GM12878 (cell line): Measurements from ENCODE around the gene METTL16. TPM values are rescaled to one million over a fixed set of nuclear protein-coding genes. Genes with fewer than 3 reads are reported as not detected.

Experiments used
- ATAC-seq: fragments of 200-7000 bp; cut with Tn5 transposase; 3 replicates; pipeline ENCODE4 v1.9.1; 2020; ENCODE audit warnings: mild to moderate bottlenecking, moderate library complexity
- BruUV-seq: library from RNA; stranded (reverse); fragments of 400-500 nt; replicated peaks from 2 replicates; lab custom pipeline; 2021; lab: Mats Ljungman, UMichigan
- CTCF ChIA-PET: fragments of 300-600 bp; sonication (Branson Sonifier 250); formaldehyde crosslinking; extraction: SDS; loops from one replicate; lab custom pipeline; 2021; ENCODE audit warnings: inconsistent platforms; lab: Yijun Ruan, JAX
- POLR2A ChIA-PET: fragments of 350-600 bp; formaldehyde crosslinking; extraction: SDS; loops from one replicate; lab custom pipeline; 2021; ENCODE audit warnings: inconsistent platforms; lab: Charles Lee
- RAD21 ChIA-PET: fragments of 300-600 bp; sonication (Branson Sonifier 250); formaldehyde crosslinking; loops from one replicate; lab custom pipeline; 2023; ENCODE audit warnings: antibody characterized with exemption; ENCODE audit not compliant: unreplicated experiment; lab: Charles Lee
- SMC1A ChIA-PET: fragments of 300-600 bp; sonication (Branson Sonifier 250); formaldehyde crosslinking; loops from one replicate; lab custom pipeline; 2023; ENCODE audit not compliant: unreplicated experiment, uncharacterized antibody; lab: Charles Lee
- DNase-seq: peaks from one replicate; pipeline ENCODE4 v3.0.0-alpha.2; 2011; ENCODE audit warnings: low read depth, low spot score
- FAIRE-seq: peaks from 3 replicates; lab custom pipeline; 2011; peaks lifted over from hg19 to GRCh38; lab: Jason Lieb, UNC
- H2AFZ ChIP-seq: 2 replicates; pipeline ENCODE4 v1.6.0; 2011; ENCODE audit warnings: low read depth, low read length, control low read depth; ENCODE audit not compliant: control insufficient read depth
- H3K27ac ChIP-seq: 2 replicates; pipeline ENCODE4 v1.5.1; 2011; ENCODE audit warnings: control low read depth; ENCODE audit not compliant: control insufficient read depth, insufficient read depth
- H3K27me3 ChIP-seq, 2 experiments: replicated peaks in 1 of 2; 2 replicates each; pipeline versions ENCODE4 v1.6.0 to v1.6.1; 2011; ENCODE audit warnings: low read length in 1 of 2; ENCODE audit not compliant: control insufficient read depth in 2 of 2, insufficient read depth in 2 of 2
- H3K36me3 ChIP-seq, 2 experiments: 2 replicates each; pipeline ENCODE4 v1.5.1; 2011; ENCODE audit warnings: low read length in 1 of 2; ENCODE audit not compliant: control insufficient read depth in 2 of 2, insufficient read depth in 2 of 2
- H3K4me1 ChIP-seq: 2 replicates; pipeline ENCODE4 v1.6.1; 2011; ENCODE audit warnings: mild to moderate bottlenecking, low read length, moderate library complexity, mixed read lengths; ENCODE audit not compliant: control insufficient read depth, insufficient read depth
- H3K4me2 ChIP-seq: 2 replicates; pipeline ENCODE4 v1.6.0; 2011; ENCODE audit warnings: control low read depth; ENCODE audit not compliant: control insufficient read depth, insufficient read depth
- H3K4me3 ChIP-seq: fragments of 200-600 bp; sonication (generic); 2 replicates; pipeline ENCODE4 v1.5.1; 2016
- H3K79me2 ChIP-seq: 2 replicates; pipeline ENCODE4 v1.6.0; 2011; ENCODE audit warnings: low read length; ENCODE audit not compliant: control insufficient read depth, insufficient read depth
- H3K9ac ChIP-seq: 2 replicates; pipeline ENCODE4 v1.8.0; 2011; ENCODE audit warnings: low read length, control low read depth, mixed read lengths; ENCODE audit not compliant: control insufficient read depth, insufficient read depth
- H3K9me3 ChIP-seq: replicated peaks from 3 replicates; pipeline ENCODE4 v1.5.1; 2011; ENCODE audit warnings: mild to moderate bottlenecking, low read length; ENCODE audit not compliant: control insufficient read depth, insufficient read depth
- H4K20me1 ChIP-seq: 2 replicates; pipeline ENCODE4 v1.6.0; 2011; ENCODE audit not compliant: control insufficient read depth, insufficient read depth
- BACH1 ChIP-seq: fragments of 450-650 bp; IDR thresholded peaks from 2 replicates; pipeline ENCODE4 v1.6.1; 2017; ENCODE audit warnings: mild to moderate bottlenecking, borderline replicate concordance
- EGR1 ChIP-seq, 2 experiments: IDR thresholded peaks; 1 replicate in 1 of 2; 2 replicates in 1 of 2; pipeline ENCODE4 v1.6.1; 2011 to 2012; ENCODE audit warnings: low read depth in 2 of 2, low read length in 2 of 2, borderline replicate concordance in 1 of 2, mild to moderate bottlenecking in 1 of 2, moderate library complexity in 1 of 2
- JUNB ChIP-seq: IDR thresholded peaks from 2 replicates; pipeline ENCODE4 v1.6.1; 2016; ENCODE audit warnings: antibody characterized with exemption, mild to moderate bottlenecking
- MEF2B ChIP-seq: fragments of 450-650 bp; IDR thresholded peaks from 2 replicates; pipeline ENCODE4 v1.6.1; 2018; ENCODE audit warnings: mild to moderate bottlenecking, moderate library complexity; ENCODE audit not compliant: partially characterized antibody, poor library complexity, severe bottlenecking
- NR2C1 ChIP-seq: fragments of 450-650 bp; IDR thresholded peaks from 2 replicates; pipeline ENCODE4 v1.6.1; 2017; ENCODE audit warnings: antibody characterized with exemption, mild to moderate bottlenecking, moderate library complexity
- PAX5 ChIP-seq: IDR thresholded peaks from 2 replicates; pipeline ENCODE4 v1.6.1; 2011; ENCODE audit warnings: low read depth, low read length, borderline replicate concordance
- POU2F2 ChIP-seq: IDR thresholded peaks from 3 replicates; pipeline ENCODE4 v1.6.1; 2011; ENCODE audit warnings: low read depth, mild to moderate bottlenecking, low read length, borderline replicate concordance
- RBBP5 ChIP-seq: fragments of 200-600 bp; sonication (generic); conservative IDR thresholded peaks from 2 replicates; pipeline ENCODE4 v1.6.1; 2016
- WGBS: methylation state at CpG from one replicate; pipeline ENCODE4 v1.1.6; 2016; ENCODE audit warnings: low lambda C conversion rate; ENCODE audit not compliant: insufficient replicate concordance, insufficient coverage; ENCODE audit errors: missing lambda C conversion rate; 5-methylcytosine and 5-hydroxymethylcytosine counted together
- in situ Hi-C: fragments of 300-500 bp; cut with MboI; formaldehyde crosslinking; loops from 9 replicates; pipeline ENCODE4 v1.14.3; 2018; ENCODE audit warnings: mixed read lengths
- intact Hi-C: fragments of 100-400 bp; cut with micrococcal nuclease; formaldehyde crosslinking; loops from one replicate; pipeline ENCODE4 v1.14.2; 2022; ENCODE audit not compliant: unreplicated experiment
- polyA plus RNA-seq, 11 experiments: library from polyadenylated mRNA; depleted of rRNA in 4 of 11; unstranded in 6 of 11; stranded (reverse) in 5 of 11; fragments of >200 nt; fragmentation: Nextera tagmentation in 4 of 11; fragmentation: Illumina TruSeq in 1 of 11; extraction: Ambion mirVana in 4 of 11; extraction: Trizol in 1 of 11; gene quantifications; 1 replicate in 1 of 11; 2 replicates in 10 of 11; pipeline versions ENCODE4 v1.2.1 to v1.2.3, GENCODE V29; 2011 to 2016; ENCODE audit warnings: inconsistent platforms in 2 of 11, missing spikeins in 2 of 11, low read depth in 1 of 11
- total RNA-seq, 4 experiments: library from RNA; depleted of rRNA in 3 of 4; stranded (reverse); fragments of >200 nt in 3 of 4; fragmentation: Illumina TruSeq in 1 of 4; extraction: Trizol in 1 of 4; gene quantifications; 2 replicates each; pipeline versions ENCODE4 v1.2.1 to v1.2.3, GENCODE V29; 2013 to 2021
- TF ChIP-seq, protein P1 (sequence below): fragments of 450-650 bp; IDR thresholded peaks from 2 replicates; pipeline ENCODE4 v1.6.1; 2017; ENCODE audit warnings: mild to moderate bottlenecking, moderate library complexity
- TF ChIP-seq, protein P2 (sequence below): fragments of 450-650 bp; IDR thresholded peaks from 2 replicates; pipeline ENCODE4 v1.6.1; 2017; ENCODE audit warnings: mild to moderate bottlenecking, moderate library complexity
- TF ChIP-seq, protein P3 (sequence below): fragments of 450-650 bp; IDR thresholded peaks from 2 replicates; pipeline ENCODE4 v1.6.1; 2018; ENCODE audit warnings: borderline replicate concordance, mild to moderate bottlenecking; ENCODE audit not compliant: partially characterized antibody

Gene METTL16
- total and polyA plus RNA-seq, 10 of the 15 experiments (the other 5 are each of a cell fraction or from before 2014, with no cell fraction given), result 15.6 to 34.3 (median 23.7) TPM

DNA sequence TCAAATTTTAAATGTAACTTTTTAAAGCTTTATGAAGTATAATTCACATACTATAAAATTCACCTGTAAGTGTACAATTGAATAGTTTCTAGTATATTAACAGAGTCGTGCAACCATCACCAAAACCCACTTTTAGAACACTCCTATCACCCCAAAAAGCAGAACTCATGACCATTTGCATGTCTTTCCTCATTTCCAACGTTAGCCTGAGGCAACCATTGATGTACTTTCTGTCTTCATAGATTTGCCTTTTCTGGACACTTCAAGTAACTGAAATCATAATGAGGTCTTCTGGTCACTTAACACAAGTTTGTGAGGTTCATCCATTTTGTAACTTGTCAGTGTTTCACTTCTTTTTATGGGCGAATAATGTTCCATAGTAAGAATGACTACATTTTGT lies 33.2 kb downstream of the METTL16 start:
- no peak for ATAC-seq
- ChIA-PET RAD21 (no interaction called here), SMC1A (interaction anchor here (1.3 to 1.8 kb wide), 2 partner anchors 8 to 11 kb away, joined by 5 read pairs; no protein-coding TSS in a partner anchor), CTCF (no interaction called here), POLR2A (interaction anchor here (0.6 kb wide), 2 partner anchors 11 to 650 kb away, joined by 3 to 5 read pairs; no protein-coding TSS in a partner anchor)
- WGBS, result 27% methylated on average over 3 of the region's 3 CpGs
- no peak for DNase-seq
- intact Hi-C loops, result no loop called here
- no peak overlapping the region for H3K27ac ChIP-seq
- no peak overlapping the region for H3K4me3 ChIP-seq
- no peaks in the 10 kb centered on the region; the same call in 1 of the 2 replicates for H4K20me1 ChIP-seq
- FAIRE-seq, result no peak
- TF ChIP-seq NR2C1 (no peak), RBBP5 (no peak), BACH1 (no peak), POU2F2 (no peak), EGR1 (IDR thresholded peaks at IDR 0.05; ENCODE audit: borderline replicate concordance in 1 of 2, low read depth in 2 of 2, low read length in 2 of 2) (no peak), PAX5 (no peak), MEF2B (no peak), JUNB (no peak)
- TF ChIP-seq, protein P1, sequence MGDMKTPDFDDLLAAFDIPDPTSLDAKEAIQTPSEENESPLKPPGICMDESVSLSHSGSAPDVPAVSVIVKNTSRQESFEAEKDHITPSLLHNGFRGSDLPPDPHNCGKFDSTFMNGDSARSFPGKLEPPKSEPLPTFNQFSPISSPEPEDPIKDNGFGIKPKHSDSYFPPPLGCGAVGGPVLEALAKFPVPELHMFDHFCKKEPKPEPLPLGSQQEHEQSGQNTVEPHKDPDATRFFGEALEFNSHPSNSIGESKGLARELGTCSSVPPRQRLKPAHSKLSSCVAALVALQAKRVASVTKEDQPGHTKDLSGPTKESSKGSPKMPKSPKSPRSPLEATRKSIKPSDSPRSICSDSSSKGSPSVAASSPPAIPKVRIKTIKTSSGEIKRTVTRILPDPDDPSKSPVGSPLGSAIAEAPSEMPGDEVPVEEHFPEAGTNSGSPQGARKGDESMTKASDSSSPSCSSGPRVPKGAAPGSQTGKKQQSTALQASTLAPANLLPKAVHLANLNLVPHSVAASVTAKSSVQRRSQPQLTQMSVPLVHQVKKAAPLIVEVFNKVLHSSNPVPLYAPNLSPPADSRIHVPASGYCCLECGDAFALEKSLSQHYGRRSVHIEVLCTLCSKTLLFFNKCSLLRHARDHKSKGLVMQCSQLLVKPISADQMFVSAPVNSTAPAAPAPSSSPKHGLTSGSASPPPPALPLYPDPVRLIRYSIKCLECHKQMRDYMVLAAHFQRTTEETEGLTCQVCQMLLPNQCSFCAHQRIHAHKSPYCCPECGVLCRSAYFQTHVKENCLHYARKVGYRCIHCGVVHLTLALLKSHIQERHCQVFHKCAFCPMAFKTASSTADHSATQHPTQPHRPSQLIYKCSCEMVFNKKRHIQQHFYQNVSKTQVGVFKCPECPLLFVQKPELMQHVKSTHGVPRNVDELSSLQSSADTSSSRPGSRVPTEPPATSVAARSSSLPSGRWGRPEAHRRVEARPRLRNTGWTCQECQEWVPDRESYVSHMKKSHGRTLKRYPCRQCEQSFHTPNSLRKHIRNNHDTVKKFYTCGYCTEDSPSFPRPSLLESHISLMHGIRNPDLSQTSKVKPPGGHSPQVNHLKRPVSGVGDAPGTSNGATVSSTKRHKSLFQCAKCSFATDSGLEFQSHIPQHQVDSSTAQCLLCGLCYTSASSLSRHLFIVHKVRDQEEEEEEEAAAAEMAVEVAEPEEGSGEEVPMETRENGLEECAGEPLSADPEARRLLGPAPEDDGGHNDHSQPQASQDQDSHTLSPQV, result no peak
- TF ChIP-seq, protein P2, sequence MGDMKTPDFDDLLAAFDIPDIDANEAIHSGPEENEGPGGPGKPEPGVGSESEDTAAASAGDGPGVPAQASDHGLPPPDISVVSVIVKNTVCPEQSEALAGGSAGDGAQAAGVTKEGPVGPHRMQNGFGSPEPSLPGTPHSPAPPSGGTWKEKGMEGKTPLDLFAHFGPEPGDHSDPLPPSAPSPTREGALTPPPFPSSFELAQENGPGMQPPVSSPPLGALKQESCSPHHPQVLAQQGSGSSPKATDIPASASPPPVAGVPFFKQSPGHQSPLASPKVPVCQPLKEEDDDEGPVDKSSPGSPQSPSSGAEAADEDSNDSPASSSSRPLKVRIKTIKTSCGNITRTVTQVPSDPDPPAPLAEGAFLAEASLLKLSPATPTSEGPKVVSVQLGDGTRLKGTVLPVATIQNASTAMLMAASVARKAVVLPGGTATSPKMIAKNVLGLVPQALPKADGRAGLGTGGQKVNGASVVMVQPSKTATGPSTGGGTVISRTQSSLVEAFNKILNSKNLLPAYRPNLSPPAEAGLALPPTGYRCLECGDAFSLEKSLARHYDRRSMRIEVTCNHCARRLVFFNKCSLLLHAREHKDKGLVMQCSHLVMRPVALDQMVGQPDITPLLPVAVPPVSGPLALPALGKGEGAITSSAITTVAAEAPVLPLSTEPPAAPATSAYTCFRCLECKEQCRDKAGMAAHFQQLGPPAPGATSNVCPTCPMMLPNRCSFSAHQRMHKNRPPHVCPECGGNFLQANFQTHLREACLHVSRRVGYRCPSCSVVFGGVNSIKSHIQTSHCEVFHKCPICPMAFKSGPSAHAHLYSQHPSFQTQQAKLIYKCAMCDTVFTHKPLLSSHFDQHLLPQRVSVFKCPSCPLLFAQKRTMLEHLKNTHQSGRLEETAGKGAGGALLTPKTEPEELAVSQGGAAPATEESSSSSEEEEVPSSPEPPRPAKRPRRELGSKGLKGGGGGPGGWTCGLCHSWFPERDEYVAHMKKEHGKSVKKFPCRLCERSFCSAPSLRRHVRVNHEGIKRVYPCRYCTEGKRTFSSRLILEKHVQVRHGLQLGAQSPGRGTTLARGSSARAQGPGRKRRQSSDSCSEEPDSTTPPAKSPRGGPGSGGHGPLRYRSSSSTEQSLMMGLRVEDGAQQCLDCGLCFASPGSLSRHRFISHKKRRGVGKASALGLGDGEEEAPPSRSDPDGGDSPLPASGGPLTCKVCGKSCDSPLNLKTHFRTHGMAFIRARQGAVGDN, result no peak
- TF ChIP-seq, protein P3, sequence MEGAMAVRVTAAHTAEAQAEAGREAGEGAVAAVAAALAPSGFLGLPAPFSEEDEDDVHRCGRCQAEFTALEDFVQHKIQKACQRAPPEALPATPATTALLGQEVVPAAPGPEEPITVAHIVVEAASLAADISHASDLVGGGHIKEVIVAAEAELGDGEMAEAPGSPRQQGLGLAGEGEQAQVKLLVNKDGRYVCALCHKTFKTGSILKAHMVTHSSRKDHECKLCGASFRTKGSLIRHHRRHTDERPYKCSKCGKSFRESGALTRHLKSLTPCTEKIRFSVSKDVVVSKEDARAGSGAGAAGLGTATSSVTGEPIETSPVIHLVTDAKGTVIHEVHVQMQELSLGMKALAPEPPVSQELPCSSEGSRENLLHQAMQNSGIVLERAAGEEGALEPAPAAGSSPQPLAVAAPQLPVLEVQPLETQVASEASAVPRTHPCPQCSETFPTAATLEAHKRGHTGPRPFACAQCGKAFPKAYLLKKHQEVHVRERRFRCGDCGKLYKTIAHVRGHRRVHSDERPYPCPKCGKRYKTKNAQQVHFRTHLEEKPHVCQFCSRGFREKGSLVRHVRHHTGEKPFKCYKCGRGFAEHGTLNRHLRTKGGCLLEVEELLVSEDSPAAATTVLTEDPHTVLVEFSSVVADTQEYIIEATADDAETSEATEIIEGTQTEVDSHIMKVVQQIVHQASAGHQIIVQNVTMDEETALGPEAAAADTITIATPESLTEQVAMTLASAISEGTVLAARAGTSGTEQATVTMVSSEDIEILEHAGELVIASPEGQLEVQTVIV, result no peak
- no TSS peak for BruUV-seq
- no peaks in the 10 kb centered on the region for H3K4me1 ChIP-seq
- peaks cover 8 to 15% of the 10 kb centered on the region in 2 experiments; a peak in 3 of 4 replicates for H3K36me3 ChIP-seq
- H3K4me2 ChIP-seq, result no peak overlapping the region
- in situ Hi-C loops, result no loop called here
- no peak overlapping the region for H3K9ac ChIP-seq
- H3K27me3 ChIP-seq, result no peaks in the 10 kb centered on the region
- H2AFZ ChIP-seq, result no peak overlapping the region
- no peaks in the 10 kb centered on the region for H3K9me3 ChIP-seq
- peaks cover 16% of the 10 kb centered on the region for H3K79me2 ChIP-seq
